Measurements from ENCODE around the gene PLPP4.

Gene PLPP4

DNA sequence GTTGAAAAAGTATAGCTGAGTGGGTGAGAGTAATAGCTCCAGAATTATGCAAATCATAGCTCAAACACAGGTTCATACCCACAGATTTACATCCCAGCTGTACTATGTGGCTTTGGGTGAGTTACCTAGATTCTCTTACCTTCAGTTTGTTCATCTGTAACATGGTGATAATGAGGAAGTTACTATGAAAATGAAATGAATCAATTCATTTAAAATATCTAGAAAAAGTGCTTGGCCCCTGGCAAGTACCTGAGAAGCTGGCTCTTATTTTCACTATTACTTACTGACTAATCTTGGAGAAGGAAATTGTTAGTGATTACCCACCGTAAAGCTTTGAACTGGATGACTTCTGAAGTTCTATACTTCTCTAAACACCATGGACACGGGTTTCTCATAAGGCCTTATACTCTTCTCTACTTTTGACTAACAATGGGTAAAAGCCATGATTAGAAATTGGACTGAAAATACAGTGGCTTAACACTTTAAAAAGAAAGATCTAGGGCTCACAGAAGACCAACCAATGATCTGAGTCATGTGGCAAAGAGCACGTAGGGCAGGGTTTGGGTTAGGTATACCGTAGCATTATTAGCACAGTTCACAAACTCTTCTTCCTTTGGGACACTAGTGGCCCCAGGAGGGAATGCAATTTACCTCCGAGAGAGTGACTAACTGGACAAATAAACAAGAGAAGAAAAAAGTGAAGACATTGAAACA lies 149.2 kb downstream of the PLPP4 start:
- ChIA-PET POLR2A (no interaction called here), CTCF (interaction anchor here (1.2 to 2.6 kb wide), 3 partner anchors 19 to 183 kb away, joined by 3 to 12 read pairs (median 3); no protein-coding TSS in a partner anchor)
- no peak overlapping the region for H3K4me3 ChIP-seq (ENCODE audit: low read depth, low read length)
- no peak for DNase-seq (ENCODE audit: low read depth, low spot score)
- TF ChIP-seq, protein P1, sequence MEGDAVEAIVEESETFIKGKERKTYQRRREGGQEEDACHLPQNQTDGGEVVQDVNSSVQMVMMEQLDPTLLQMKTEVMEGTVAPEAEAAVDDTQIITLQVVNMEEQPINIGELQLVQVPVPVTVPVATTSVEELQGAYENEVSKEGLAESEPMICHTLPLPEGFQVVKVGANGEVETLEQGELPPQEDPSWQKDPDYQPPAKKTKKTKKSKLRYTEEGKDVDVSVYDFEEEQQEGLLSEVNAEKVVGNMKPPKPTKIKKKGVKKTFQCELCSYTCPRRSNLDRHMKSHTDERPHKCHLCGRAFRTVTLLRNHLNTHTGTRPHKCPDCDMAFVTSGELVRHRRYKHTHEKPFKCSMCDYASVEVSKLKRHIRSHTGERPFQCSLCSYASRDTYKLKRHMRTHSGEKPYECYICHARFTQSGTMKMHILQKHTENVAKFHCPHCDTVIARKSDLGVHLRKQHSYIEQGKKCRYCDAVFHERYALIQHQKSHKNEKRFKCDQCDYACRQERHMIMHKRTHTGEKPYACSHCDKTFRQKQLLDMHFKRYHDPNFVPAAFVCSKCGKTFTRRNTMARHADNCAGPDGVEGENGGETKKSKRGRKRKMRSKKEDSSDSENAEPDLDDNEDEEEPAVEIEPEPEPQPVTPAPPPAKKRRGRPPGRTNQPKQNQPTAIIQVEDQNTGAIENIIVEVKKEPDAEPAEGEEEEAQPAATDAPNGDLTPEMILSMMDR (IDR thresholded peaks at IDR 0.05; ENCODE audit: insufficient read depth, low read length, missing control alignments), result no peak

DNA sequence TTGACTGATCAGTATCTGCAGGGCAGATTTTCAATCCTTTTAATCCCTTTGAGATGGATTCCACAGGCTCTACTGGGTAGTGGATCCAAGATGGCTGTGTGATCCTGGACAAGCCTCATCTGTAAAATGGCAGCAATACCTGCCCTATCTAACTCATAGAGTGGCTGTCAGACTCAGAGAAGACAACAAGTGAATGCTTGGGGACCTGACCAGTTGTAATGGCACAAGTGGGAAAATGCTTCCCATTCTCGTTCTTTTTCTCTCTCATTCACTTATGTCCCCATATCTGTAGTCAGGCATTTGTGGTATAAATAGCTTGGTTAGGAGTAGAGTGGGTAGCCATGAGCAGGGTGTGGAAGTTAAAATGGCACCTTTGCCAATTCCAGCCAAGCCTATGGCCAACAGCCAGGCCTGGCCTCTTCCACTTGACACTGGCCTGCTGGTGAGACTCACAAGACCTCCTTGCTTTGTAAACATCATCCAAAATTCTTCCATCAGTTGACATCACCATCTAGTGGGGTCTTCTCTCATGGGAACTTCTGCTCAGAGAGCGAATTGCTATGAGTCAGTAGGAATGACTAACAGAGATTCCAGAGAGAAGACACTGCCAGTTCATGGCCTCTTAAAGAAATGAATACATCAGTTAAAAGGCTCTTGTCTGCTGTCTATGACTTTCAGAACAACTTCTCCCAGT lies 150.1 kb downstream of the PLPP4 start:
- ChIA-PET POLR2A (no interaction called here), CTCF (interaction anchor here (1.5 to 2.6 kb wide), 2 partner anchors 128 to 183 kb away, joined by 3 to 12 read pairs; no protein-coding TSS in a partner anchor)
- peak; percentile 90 for DNase-seq (ENCODE audit: low read depth, low spot score)
- no peak overlapping the region for H3K4me3 ChIP-seq (ENCODE audit: low read depth, low read length)
- TF ChIP-seq, protein P1 (IDR thresholded peaks at IDR 0.05; ENCODE audit: insufficient read depth, low read length, missing control alignments), result no peak

DNA sequence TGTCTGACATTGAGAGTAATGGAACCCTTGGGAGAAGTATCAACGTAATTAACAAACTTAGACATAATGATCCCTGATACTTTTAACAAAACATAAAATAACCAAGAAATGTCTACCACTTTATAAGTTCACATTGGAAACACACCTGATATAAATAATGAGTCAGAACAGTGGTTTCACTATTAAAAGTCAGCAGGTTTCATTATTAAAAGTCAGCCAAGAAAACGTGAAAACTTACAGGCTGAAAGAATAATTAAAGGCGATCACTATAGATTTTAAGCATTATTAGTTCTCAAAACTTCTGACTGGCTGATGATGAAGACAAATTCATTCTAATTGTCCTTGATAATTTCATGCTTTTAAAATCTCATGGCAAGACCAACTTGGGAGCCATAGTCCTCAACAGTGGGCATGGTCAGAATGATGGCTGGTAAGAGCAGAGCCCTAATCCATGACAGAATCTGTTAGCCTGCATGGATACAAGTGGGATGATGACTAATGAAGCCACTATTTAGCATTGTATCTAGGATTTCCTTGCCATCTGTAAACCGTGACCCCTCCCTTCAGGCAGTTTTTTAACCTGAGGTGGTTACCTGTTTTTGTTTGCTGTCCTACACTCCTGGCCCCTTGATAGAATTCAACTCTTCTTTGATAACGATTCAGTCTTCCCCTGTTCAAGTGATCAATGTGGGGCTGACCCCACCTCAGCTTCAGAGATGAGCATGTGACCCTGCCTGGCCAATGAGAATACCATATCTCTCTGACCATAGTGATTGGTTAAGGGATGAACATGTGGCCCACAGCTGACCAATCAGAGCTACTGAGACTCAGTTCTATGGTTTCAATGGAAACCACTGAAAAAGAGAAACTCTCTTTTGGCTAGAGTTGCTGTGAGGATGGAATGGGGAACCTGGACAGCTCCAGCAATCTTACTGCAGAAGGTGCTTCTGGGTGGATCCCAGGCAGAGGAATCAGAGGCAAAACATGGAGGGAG lies 151.0 kb downstream of the PLPP4 start:
- H3K4me3 ChIP-seq (ENCODE audit: low read depth, low read length), result no peak overlapping the region
- TF ChIP-seq, protein P1 (IDR thresholded peaks at IDR 0.05; ENCODE audit: insufficient read depth, low read length, missing control alignments), result no peak
- CTCF ChIA-PET, result interaction anchor here (0.8 to 2.6 kb wide), 3 partner anchors 10 to 280 kb away, joined by 3 to 12 read pairs (median 3); no protein-coding TSS in a partner anchor
- no peak for DNase-seq (ENCODE audit: low read depth, low spot score)
- POLR2A ChIA-PET, result no interaction called here

DNA sequence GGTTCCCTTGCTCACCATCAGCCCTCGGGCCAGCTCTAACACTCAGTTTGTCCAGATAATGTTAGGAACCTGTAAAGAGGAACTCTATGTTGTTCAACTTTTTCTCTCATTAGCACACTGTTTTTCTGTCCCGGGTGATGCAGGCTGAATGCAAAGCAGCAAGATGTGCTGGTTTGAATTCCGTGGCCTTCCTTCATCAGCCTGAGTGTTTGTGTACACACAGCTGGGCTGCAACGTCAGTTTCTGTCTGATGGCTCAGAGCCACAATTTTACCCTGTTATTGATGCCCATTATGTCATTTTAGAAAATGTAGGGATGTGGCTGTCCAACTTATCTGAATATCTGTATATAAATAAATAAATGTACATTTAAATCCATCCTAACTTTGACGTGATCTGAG lies 152.0 kb downstream of the PLPP4 start:
- CTCF ChIA-PET, result interaction anchor here (0.9 kb wide), 1 partner anchor 11 kb away, joined by 3 read pairs; no protein-coding TSS in a partner anchor
- TF ChIP-seq, protein P1 (IDR thresholded peaks at IDR 0.05; ENCODE audit: insufficient read depth, low read length, missing control alignments), result no peak
- no peak for DNase-seq (ENCODE audit: low read depth, low spot score)
- POLR2A ChIA-PET, result no interaction called here
- H3K4me3 ChIP-seq (ENCODE audit: low read depth, low read length), result no peak overlapping the region

DNA sequence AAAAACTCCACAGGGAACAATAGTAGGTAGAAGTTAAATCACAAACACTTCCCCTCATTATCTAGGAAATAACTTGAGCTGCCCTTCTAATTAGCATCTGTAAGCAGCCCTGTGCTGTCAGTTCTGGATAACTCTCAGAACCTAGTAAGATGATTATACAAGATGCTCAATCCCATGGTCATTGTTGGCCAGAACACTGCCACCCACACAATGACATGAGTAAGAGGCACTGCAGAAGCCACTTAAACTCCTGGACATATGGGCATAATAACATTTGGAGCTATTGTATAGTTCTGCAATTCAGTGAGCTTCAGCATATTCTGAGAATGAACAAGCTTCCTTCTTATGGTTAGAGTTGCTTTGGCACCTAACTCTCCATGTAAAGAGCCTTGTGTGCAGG lies 153.8 kb downstream of the PLPP4 start:
- H3K4me3 ChIP-seq (ENCODE audit: low read depth, low read length), result no peak overlapping the region
- TF ChIP-seq, protein P1 (IDR thresholded peaks at IDR 0.05; ENCODE audit: insufficient read depth, low read length, missing control alignments), result no peak
- CTCF ChIA-PET, result no interaction called here
- no peak for DNase-seq (ENCODE audit: low read depth, low spot score)
- POLR2A ChIA-PET, result interaction anchor here (0.6 kb wide), 1 partner anchor 167 kb away, joined by 3 read pairs; no protein-coding TSS in a partner anchor

Data from AG04449 (cell line).